ENCODE data around the gene CDH23.
A peak's percentile ranks its signal among the peaks of the same experiment; 100 is the strongest.

The CDH23 gene

GRCh38 chr10:71528371-71529206, 131.9 kb downstream of the CDH23 start:
- no peaks in the 10 kb centered on the region for H3K27me3 ChIP-seq (ENCODE audit: insufficient read depth, low read length)

GRCh38 chr10:71529207-71529827, 132.6 kb downstream of the CDH23 start:
- H3K27me3 ChIP-seq (ENCODE audit: insufficient read depth, low read length) = no peaks in the 10 kb centered on the region
- no peak overlapping the region for H3K4me3 ChIP-seq (ENCODE audit: low read length)
- no peak overlapping the region for H3K27ac ChIP-seq (ENCODE audit: low read length)

More at GRCh38 chr10:71528371-71529206, 131.9 kb downstream of the CDH23 start:
- peak overlapping the region; percentile 33; the same call in 1 of the 2 replicates for H3K9ac ChIP-seq (ENCODE audit: low read depth, low read length)
- H3K36me3 ChIP-seq (ENCODE audit: insufficient read depth, low read depth, low read length) = no peaks in the 10 kb centered on the region
- no peaks in the 10 kb centered on the region for H3K9me3 ChIP-seq (ENCODE audit: insufficient read depth, low read depth, low read length)
- H3K4me3 ChIP-seq (ENCODE audit: low read length) = no peak overlapping the region
- H3K4me1 ChIP-seq (ENCODE audit: insufficient read depth, low read length) = peaks cover 14% of the 10 kb centered on the region; the same call in 1 of the 2 replicates
- H3K27ac ChIP-seq (ENCODE audit: low read length) = no peak overlapping the region

GRCh38 chr10:71530781-71531180, 134.1 kb downstream of the CDH23 start:
- no peak overlapping the region for H3K27ac ChIP-seq (ENCODE audit: low read length)
- H3K36me3 ChIP-seq (ENCODE audit: insufficient read depth, low read depth, low read length) = no peaks in the 10 kb centered on the region
- H3K9me3 ChIP-seq (ENCODE audit: insufficient read depth, low read depth, low read length) = no peaks in the 10 kb centered on the region
- peaks cover 14% of the 10 kb centered on the region; the same call in 1 of the 2 replicates for H3K4me1 ChIP-seq (ENCODE audit: insufficient read depth, low read length)
- H3K27me3 ChIP-seq (ENCODE audit: insufficient read depth, low read length) = no peaks in the 10 kb centered on the region
- no peak overlapping the region for H3K4me3 ChIP-seq (ENCODE audit: low read length)
- H3K9ac ChIP-seq (ENCODE audit: low read depth, low read length) = no peak overlapping the region

More at GRCh38 chr10:71529207-71529827, 132.6 kb downstream of the CDH23 start:
- H3K9me3 ChIP-seq (ENCODE audit: insufficient read depth, low read depth, low read length) = no peaks in the 10 kb centered on the region
- H3K36me3 ChIP-seq (ENCODE audit: insufficient read depth, low read depth, low read length) = no peaks in the 10 kb centered on the region
- peaks cover 14% of the 10 kb centered on the region; the same call in 1 of the 2 replicates for H3K4me1 ChIP-seq (ENCODE audit: insufficient read depth, low read length)
- H3K9ac ChIP-seq (ENCODE audit: low read depth, low read length) = peak overlapping the region; percentile 33; the same call in 1 of the 2 replicates

- Histone ChIP-seq H3K4me3 (ENCODE audit: low read length) (no peak overlapping the region), H3K9ac (ENCODE audit: low read depth, low read length) (no peak overlapping the region), H3K27ac (ENCODE audit: low read length) (no peak overlapping the region), H3K36me3 (ENCODE audit: insufficient read depth, low read depth, low read length) (no peaks in the 10 kb centered on the region), H3K27me3 (ENCODE audit: insufficient read depth, low read length) (no peaks in the 10 kb centered on the region), H3K4me1 (ENCODE audit: insufficient read depth, low read length) (peaks cover 14% of the 10 kb centered on the region; the same call in 1 of the 2 replicates), H3K9me3 (ENCODE audit: insufficient read depth, low read depth, low read length) (no peaks in the 10 kb centered on the region)
Measured at GRCh38 chr10:71531485-71532446, 135.0 kb downstream of the CDH23 start.

GRCh38 chr10:71532878-71533277, 136.2 kb downstream of the CDH23 start:
- Histone ChIP-seq H3K4me1 (ENCODE audit: insufficient read depth, low read length) (peaks cover 14% of the 10 kb centered on the region; the same call in 1 of the 2 replicates), H3K4me3 (ENCODE audit: low read length) (no peak overlapping the region), H3K27me3 (ENCODE audit: insufficient read depth, low read length) (no peaks in the 10 kb centered on the region), H3K9me3 (ENCODE audit: insufficient read depth, low read depth, low read length) (no peaks in the 10 kb centered on the region), H3K27ac (ENCODE audit: low read length) (no peak overlapping the region), H3K36me3 (ENCODE audit: insufficient read depth, low read depth, low read length) (no peaks in the 10 kb centered on the region), H3K9ac (ENCODE audit: low read depth, low read length) (no peak overlapping the region)

- peaks cover 6% of the 10 kb centered on the region; the same call in 1 of the 2 replicates for H3K4me1 ChIP-seq (ENCODE audit: insufficient read depth, low read length)
- H3K9me3 ChIP-seq (ENCODE audit: insufficient read depth, low read depth, low read length) = no peaks in the 10 kb centered on the region
- H3K36me3 ChIP-seq (ENCODE audit: insufficient read depth, low read depth, low read length) = no peaks in the 10 kb centered on the region
- no peaks in the 10 kb centered on the region for H3K27me3 ChIP-seq (ENCODE audit: insufficient read depth, low read length)
- no peak overlapping the region for H3K9ac ChIP-seq (ENCODE audit: low read depth, low read length)
- no peak overlapping the region for H3K27ac ChIP-seq (ENCODE audit: low read length)
- H3K4me3 ChIP-seq (ENCODE audit: low read length) = no peak overlapping the region
Measured at GRCh38 chr10:71533936-71534335, 137.2 kb downstream of the CDH23 start.

GRCh38 chr10:71534568-71535194, 138.0 kb downstream of the CDH23 start:
- Histone ChIP-seq H3K27me3 (ENCODE audit: insufficient read depth, low read length) (no peaks in the 10 kb centered on the region), H3K27ac (ENCODE audit: low read length) (no peak overlapping the region), H3K36me3 (ENCODE audit: insufficient read depth, low read depth, low read length) (no peaks in the 10 kb centered on the region), H3K4me1 (ENCODE audit: insufficient read depth, low read length) (peaks cover 6% of the 10 kb centered on the region; the same call in 1 of the 2 replicates), H3K9ac (ENCODE audit: low read depth, low read length) (no peak overlapping the region), H3K4me3 (ENCODE audit: low read length) (no peak overlapping the region), H3K9me3 (ENCODE audit: insufficient read depth, low read depth, low read length) (no peaks in the 10 kb centered on the region)

- Histone ChIP-seq H3K36me3 (ENCODE audit: insufficient read depth, low read depth, low read length) (no peaks in the 10 kb centered on the region), H3K27me3 (ENCODE audit: insufficient read depth, low read length) (no peaks in the 10 kb centered on the region), H3K4me3 (ENCODE audit: low read length) (no peak overlapping the region), H3K27ac (ENCODE audit: low read length) (no peak overlapping the region), H3K4me1 (ENCODE audit: insufficient read depth, low read length) (peaks cover 11% of the 10 kb centered on the region; the same call in 1 of the 2 replicates), H3K9me3 (ENCODE audit: insufficient read depth, low read depth, low read length) (no peaks in the 10 kb centered on the region), H3K9ac (ENCODE audit: low read depth, low read length) (no peak overlapping the region)
Measured at GRCh38 chr10:71536332-71536731, 139.6 kb downstream of the CDH23 start.

- H3K4me3 ChIP-seq (ENCODE audit: low read length) = no peak overlapping the region
- no peaks in the 10 kb centered on the region for H3K36me3 ChIP-seq (ENCODE audit: insufficient read depth, low read depth, low read length)
- no peaks in the 10 kb centered on the region for H3K27me3 ChIP-seq (ENCODE audit: insufficient read depth, low read length)
- peaks cover 11% of the 10 kb centered on the region; the same call in 1 of the 2 replicates for H3K4me1 ChIP-seq (ENCODE audit: insufficient read depth, low read length)
- no peak overlapping the region for H3K9ac ChIP-seq (ENCODE audit: low read depth, low read length)
- H3K27ac ChIP-seq (ENCODE audit: low read length) = no peak overlapping the region
- no peaks in the 10 kb centered on the region for H3K9me3 ChIP-seq (ENCODE audit: insufficient read depth, low read depth, low read length)
Measured at GRCh38 chr10:71537125-71537524, 140.4 kb downstream of the CDH23 start.

GRCh38 chr10:71537681-71538080, 141.0 kb downstream of the CDH23 start:
- Histone ChIP-seq H3K36me3 (ENCODE audit: insufficient read depth, low read depth, low read length) (no peaks in the 10 kb centered on the region), H3K4me3 (ENCODE audit: low read length) (no peak overlapping the region), H3K27ac (ENCODE audit: low read length) (no peak overlapping the region), H3K9me3 (ENCODE audit: insufficient read depth, low read depth, low read length) (no peaks in the 10 kb centered on the region), H3K9ac (ENCODE audit: low read depth, low read length) (no peak overlapping the region), H3K4me1 (ENCODE audit: insufficient read depth, low read length) (peaks cover 11% of the 10 kb centered on the region; the same call in 1 of the 2 replicates), H3K27me3 (ENCODE audit: insufficient read depth, low read length) (no peaks in the 10 kb centered on the region)

Measured in iPS-20b (cell line).